Parathyroid adenoma (tissue), 2 donors: ENCODE results near the gene FUT7.

Source experiments
- H2AFZ ChIP-seq: fragments of 300-600 bp; sonication (generic); one replicate; pipeline ENCODE4 v1.7.0; 2017; ENCODE audit warnings: antibody characterized with exemption, mild to moderate bottlenecking
- H3K27ac ChIP-seq: fragments of 300-600 bp; sonication (generic); one replicate; pipeline ENCODE4 v1.7.0; 2017
- H3K27me3 ChIP-seq: fragments of 300-600 bp; sonication (generic); one replicate; pipeline ENCODE4 v1.7.0; 2017; ENCODE audit warnings: low read length; ENCODE audit not compliant: control insufficient read depth, insufficient read depth
- H3K36me3 ChIP-seq: fragments of 300-600 bp; sonication (generic); one replicate; pipeline ENCODE4 v1.7.0; 2017; ENCODE audit warnings: low read length; ENCODE audit not compliant: control insufficient read depth, insufficient read depth
- H3K4me1 ChIP-seq: fragments of 300-600 bp; sonication (generic); one replicate; pipeline ENCODE4 v1.7.0; 2017; ENCODE audit warnings: control low read depth
- H3K4me2 ChIP-seq: fragments of 300-600 bp; sonication (generic); one replicate; pipeline ENCODE4 v1.7.0; 2017; ENCODE audit warnings: low read length
- H3K4me3 ChIP-seq: fragments of 300-600 bp; sonication (generic); one replicate; pipeline ENCODE4 v1.7.0; 2017; ENCODE audit warnings: low read depth, low read length
- H3K79me2 ChIP-seq: fragments of 300-600 bp; sonication (generic); one replicate; pipeline ENCODE4 v1.7.0; 2017; ENCODE audit warnings: control low read depth
- H3K9ac ChIP-seq: fragments of 300-600 bp; sonication (generic); one replicate; pipeline ENCODE4 v1.7.0; 2017; ENCODE audit warnings: mild to moderate bottlenecking
- H3K9me3 ChIP-seq: fragments of 300-600 bp; sonication (generic); one replicate; pipeline ENCODE4 v1.7.0; 2017; ENCODE audit warnings: low read length; ENCODE audit not compliant: control insufficient read depth
- TF ChIP-seq, protein P1 (sequence below): fragments of 300-600 bp; sonication (generic); IDR thresholded peaks from one replicate; pipeline ENCODE4 v1.7.0; 2017; ENCODE audit warnings: antibody characterized with exemption, mild to moderate bottlenecking
- donor health status: primary hyperparathyroidism.

The FUT7 gene

GRCh38 chr9:137028263-137029057, 3.4 kb downstream of the FUT7 start:
- peak overlapping the region; percentile 74 for H3K4me3 ChIP-seq
- peak overlapping the region; percentile 91 for H2AFZ ChIP-seq
- H3K36me3 ChIP-seq = no peaks in the 10 kb centered on the region
- peaks cover 12% of the 10 kb centered on the region for H3K4me1 ChIP-seq
- H3K9ac ChIP-seq = no peak overlapping the region
- no peaks in the 10 kb centered on the region for H3K9me3 ChIP-seq
- H3K4me2 ChIP-seq = peak overlapping the region; percentile 97
- peaks cover 3% of the 10 kb centered on the region for H3K79me2 ChIP-seq
- no peak overlapping the region for H3K27ac ChIP-seq
- no peaks in the 10 kb centered on the region for H3K27me3 ChIP-seq
- TF ChIP-seq, protein P1, sequence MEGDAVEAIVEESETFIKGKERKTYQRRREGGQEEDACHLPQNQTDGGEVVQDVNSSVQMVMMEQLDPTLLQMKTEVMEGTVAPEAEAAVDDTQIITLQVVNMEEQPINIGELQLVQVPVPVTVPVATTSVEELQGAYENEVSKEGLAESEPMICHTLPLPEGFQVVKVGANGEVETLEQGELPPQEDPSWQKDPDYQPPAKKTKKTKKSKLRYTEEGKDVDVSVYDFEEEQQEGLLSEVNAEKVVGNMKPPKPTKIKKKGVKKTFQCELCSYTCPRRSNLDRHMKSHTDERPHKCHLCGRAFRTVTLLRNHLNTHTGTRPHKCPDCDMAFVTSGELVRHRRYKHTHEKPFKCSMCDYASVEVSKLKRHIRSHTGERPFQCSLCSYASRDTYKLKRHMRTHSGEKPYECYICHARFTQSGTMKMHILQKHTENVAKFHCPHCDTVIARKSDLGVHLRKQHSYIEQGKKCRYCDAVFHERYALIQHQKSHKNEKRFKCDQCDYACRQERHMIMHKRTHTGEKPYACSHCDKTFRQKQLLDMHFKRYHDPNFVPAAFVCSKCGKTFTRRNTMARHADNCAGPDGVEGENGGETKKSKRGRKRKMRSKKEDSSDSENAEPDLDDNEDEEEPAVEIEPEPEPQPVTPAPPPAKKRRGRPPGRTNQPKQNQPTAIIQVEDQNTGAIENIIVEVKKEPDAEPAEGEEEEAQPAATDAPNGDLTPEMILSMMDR = peak; percentile 12

GRCh38 chr9:137027369-137028262, 4.3 kb downstream of the FUT7 start, which contains the start of gene ABCA2:
TSS of gene ABCA2 (minus strand) at chr9:137028237. CDS start at chr9:137028140, 97 bp downstream.
- peaks cover 12% of the 10 kb centered on the region for H3K4me1 ChIP-seq
- H3K4me3 ChIP-seq = peak within 1 kb of the TSS; percentile 74
- TF ChIP-seq, protein P1 = no peak
- no peaks in the 10 kb centered on the region for H3K36me3 ChIP-seq
- H3K27ac ChIP-seq = peak within 1 kb of the TSS; percentile 64
- H3K27me3 ChIP-seq = no peaks in the 10 kb centered on the region
- no peaks in the 10 kb centered on the region for H3K9me3 ChIP-seq
- H3K9ac ChIP-seq = no peak within 1 kb of the TSS
- peak within 1 kb of the TSS; percentile 97 for H3K4me2 ChIP-seq
- H3K79me2 ChIP-seq = peaks cover 3% of the 10 kb centered on the region
- peak within 1 kb of the TSS; percentile 91 for H2AFZ ChIP-seq

GRCh38 chr9:137026828-137027227, 5.1 kb downstream of the FUT7 start:
- H3K4me2 ChIP-seq = peak overlapping the region; percentile 84
- peak overlapping the region; percentile 64 for H3K27ac ChIP-seq
- no peaks in the 10 kb centered on the region for H3K9me3 ChIP-seq
- peak overlapping the region; percentile 62 for H3K4me3 ChIP-seq
- H3K4me1 ChIP-seq = peaks cover 12% of the 10 kb centered on the region
- no peak overlapping the region for H3K9ac ChIP-seq
- peaks cover 3% of the 10 kb centered on the region for H3K79me2 ChIP-seq
- no peak overlapping the region for H2AFZ ChIP-seq
- no peaks in the 10 kb centered on the region for H3K27me3 ChIP-seq
- TF ChIP-seq, protein P1 = no peak
- H3K36me3 ChIP-seq = no peaks in the 10 kb centered on the region

GRCh38 chr9:137026384-137026783, 5.5 kb downstream of the FUT7 start:
- Histone ChIP-seq H2AFZ (no peak overlapping the region), H3K36me3 (no peaks in the 10 kb centered on the region), H3K9ac (no peak overlapping the region), H3K4me3 (peak overlapping the region; percentile 6), H3K4me1 (peaks cover 12% of the 10 kb centered on the region), H3K4me2 (peak overlapping the region; percentile 84), H3K27ac (peak overlapping the region; percentile 64), H3K9me3 (no peaks in the 10 kb centered on the region), H3K27me3 (no peaks in the 10 kb centered on the region), H3K79me2 (peaks cover 3% of the 10 kb centered on the region)
- TF ChIP-seq, protein P1 = no peak
